Cardiac septum (tissue), 1 donor: Measurements from ENCODE around the gene ABCD1. TPM values are rescaled to one million over a fixed set of nuclear protein-coding genes. Genes with fewer than 3 reads are reported as not detected.

Source experiments
- DNase-seq: peaks from one replicate; pipeline ENCODE4 v3.0.0-alpha.2; 2020; ENCODE audit warnings: low spot score
- intact Hi-C: fragments of 100-400 bp; cut with DNase I; formaldehyde crosslinking; loops from one replicate; pipeline ENCODE4 v1.14.0; 2022
- total RNA-seq: library from RNA; stranded (reverse); fragmentation: NEBNext Ultra II Directional; extraction: Animal tissue kit (Norgen Biotek cat#: 25700); gene quantifications from one replicate; pipeline ENCODE4 v1.2.1, GENCODE V29; 2021
- donor health status: DM: no; HTN: no; CAD: no.

The ABCD1 gene
- total RNA-seq, 1 donor from 2014 or later: 15.1 TPM

- intact Hi-C loops: no loop called here
- DNase-seq: no peak
Observed at GRCh38 chrX:153778684-153779101, 54.0 kb downstream of the ABCD1 start.

DNA sequence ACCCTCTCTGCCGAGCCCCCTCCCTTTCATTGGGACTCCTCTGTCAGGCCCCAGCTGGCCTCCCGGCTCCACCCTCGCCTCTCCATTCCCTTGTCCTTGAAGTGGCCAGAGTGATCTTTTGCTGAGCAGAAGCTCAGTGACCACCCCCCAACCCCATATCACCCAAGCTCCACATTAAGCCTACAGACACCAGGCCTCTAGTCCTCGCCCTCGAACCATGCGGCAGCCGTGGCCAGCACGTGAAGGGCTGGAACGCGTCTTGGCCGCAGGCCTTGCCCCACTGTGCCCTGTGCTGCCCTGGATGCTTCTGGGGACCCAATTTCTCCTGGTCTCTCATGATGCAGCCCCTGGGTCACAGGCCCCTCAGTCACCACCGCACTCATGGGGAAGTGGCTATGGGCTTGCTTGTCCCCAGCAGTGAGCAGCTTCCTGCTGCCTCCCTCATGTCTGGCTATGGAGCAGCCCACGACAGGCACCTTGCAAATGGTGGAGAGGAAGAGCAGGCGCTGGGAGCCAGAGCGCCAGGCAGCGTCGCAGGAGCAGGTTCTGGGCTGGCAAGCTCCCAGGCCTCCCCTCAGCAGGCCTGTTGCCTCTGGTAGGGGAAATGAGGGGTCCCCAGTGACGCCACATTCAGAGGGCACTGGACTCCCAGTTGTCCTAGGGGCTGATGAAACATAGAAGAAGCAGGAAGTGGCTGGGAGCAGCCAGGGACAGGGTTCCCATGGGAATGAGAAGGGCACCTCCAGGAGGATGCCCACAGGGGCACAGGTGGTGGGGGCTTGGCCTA, 55.4 kb downstream of the ABCD1 start:
- no peak for DNase-seq
- intact Hi-C loops: no loop called here

DNA sequence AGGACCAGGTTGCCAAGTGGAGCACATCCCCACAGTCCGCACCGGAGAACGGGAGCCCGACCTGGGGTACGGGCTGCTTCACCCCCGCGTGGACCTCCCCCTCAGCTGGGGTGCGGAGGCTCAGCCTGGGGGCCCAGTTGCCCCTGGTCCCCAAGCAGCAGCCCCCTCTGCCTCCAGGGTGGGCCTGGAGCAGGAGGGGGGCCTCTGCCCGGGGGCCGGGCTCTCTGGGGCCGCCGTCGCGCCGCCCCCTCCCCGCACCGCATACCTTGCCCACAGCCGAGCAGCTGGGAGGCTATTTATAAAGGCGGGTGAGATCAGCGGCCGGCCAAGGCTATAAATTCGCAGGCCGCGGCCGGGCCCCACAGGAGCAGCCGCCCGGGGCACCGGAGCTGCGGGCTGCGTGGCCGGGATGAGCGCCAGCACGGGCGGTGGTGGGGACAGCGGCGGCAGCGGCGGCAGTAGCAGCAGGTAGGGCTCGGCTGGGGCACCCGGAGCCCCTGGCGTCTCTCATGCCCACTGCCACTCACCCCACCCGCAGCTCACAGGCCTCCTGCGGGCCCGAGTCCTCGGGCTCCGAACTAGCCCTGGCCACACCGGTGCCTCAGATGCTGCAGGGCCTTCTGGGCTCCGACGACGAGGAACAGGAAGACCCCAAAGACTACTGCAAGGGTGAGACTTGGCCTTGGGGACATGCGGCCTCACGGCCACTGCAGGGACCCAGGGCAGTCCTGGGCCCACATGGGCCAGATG, 56.2 kb downstream of the ABCD1 start, which contains the start of gene SRPK3:
Gene SRPK3 (plus strand): TSS at position 364 of the 750 bp plus-strand sequence. CDS start 46 bp downstream, at position 410.
- intact Hi-C loops: no loop called here
- no peak for DNase-seq

DNA sequence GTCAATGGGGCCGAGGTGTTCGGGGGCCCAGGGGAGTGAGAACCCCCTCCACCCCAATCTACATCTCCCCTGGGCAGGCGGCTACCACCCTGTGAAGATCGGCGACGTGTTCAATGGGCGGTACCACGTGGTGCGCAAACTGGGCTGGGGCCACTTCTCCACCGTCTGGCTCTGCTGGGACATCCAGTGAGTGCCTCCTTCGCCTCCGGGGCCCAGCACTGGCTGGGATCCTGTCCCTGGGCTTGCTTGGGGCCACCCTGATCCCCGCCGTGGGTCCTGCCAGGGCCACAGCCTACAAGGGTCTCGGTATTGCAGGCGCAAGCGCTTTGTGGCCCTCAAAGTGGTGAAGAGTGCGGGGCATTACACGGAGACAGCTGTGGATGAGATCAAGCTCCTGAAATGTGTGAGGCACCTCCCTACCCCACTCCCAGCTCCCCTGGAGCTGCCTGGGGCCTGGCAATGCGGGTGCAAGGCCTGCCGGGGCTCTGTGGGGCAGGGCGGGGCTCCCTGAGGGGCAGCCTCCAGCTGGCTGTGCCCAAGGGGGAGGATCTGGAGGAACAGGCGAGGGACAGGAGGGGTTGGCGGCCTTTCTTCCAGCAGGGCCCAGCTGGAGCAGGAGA, 56.9 kb downstream of the ABCD1 start:
- intact Hi-C loops: no loop called here
- DNase-seq: no peak

DNA sequence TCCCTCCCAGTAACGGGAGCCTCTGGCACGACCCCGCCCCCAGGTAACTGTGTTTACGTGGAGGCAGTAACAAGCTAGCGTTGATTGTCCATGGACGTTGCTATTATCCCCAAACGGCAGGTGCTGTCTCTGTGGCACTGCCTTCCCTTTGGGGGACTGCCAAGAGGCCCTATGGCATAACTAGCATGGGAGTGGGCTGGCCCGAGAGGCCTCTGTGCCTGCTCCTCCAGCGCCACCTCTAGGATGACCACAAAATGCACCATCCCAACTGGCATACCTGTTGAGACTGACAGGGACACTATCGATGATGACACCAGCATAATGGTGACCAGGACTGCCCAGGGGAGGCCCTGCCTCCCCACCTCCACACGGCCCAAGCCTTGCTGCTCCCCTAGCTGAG, 57.7 kb downstream of the ABCD1 start:
- intact Hi-C loops: no loop called here
- DNase-seq: no peak

GRCh38 chrX:153782871-153783270, 58.2 kb downstream of the ABCD1 start:
- no peak for DNase-seq
- intact Hi-C loops: no loop called here

GRCh38 chrX:153783378-153784013, 58.8 kb downstream of the ABCD1 start:
- DNase-seq: no peak
- intact Hi-C loops: no loop called here

DNA sequence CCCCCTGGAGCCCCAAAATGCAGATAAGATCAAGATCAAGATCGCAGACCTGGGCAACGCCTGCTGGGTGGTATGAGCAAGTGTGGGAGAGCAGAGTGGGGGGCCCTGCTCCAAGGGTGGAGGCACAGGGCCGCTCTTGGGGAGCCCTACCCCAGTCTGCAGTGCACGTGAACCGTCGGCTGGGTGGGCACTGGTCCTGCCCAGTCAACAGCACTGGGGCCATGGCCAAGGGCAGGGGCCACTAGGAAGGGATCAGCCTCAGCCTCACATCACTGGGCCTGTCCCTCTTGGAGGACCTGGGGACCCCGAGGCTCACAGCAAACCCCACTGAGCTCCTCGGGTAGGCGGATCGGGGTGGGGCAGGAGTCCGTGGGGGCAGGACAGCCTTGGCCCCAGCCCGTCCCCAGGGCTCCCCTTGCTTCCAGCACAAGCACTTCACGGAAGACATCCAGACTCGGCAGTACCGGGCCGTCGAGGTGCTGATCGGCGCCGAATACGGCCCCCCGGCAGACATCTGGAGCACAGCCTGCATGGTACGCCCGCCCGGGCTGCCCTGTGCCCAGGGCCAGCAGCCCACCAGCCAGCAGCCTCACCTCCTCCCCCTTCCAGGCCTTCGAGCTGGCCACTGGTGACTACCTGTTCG, 59.8 kb downstream of the ABCD1 start:
- DNase-seq: no peak

DNA sequence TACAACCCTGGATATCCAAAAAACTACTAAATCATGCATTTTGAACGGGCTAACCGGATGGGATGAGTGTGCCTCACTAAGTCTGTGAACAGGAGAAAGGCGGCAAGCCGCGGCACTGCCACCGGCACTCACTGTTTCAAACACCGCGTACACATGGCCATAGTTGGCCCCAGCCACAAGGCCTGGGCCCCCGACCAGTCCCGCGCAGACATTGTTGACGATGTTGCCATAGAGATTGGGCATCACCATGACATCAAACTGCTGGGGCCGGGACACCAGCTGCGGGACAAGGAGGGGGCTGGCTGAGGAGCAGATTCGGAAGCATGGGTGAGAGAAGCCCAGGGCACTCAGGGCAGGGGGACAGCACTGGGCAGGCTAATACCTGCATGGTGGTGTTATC, 62.0 kb downstream of the ABCD1 start:
- no peak for DNase-seq
- intact Hi-C loops: no loop called here

More for the DNA sequence above, 59.8 kb downstream of the ABCD1 start:
- intact Hi-C loops: no loop called here

GRCh38 chrX:153789654-153790053, 65.0 kb downstream of the ABCD1 start:
- no peak for DNase-seq
- intact Hi-C loops: no loop called here

DNA sequence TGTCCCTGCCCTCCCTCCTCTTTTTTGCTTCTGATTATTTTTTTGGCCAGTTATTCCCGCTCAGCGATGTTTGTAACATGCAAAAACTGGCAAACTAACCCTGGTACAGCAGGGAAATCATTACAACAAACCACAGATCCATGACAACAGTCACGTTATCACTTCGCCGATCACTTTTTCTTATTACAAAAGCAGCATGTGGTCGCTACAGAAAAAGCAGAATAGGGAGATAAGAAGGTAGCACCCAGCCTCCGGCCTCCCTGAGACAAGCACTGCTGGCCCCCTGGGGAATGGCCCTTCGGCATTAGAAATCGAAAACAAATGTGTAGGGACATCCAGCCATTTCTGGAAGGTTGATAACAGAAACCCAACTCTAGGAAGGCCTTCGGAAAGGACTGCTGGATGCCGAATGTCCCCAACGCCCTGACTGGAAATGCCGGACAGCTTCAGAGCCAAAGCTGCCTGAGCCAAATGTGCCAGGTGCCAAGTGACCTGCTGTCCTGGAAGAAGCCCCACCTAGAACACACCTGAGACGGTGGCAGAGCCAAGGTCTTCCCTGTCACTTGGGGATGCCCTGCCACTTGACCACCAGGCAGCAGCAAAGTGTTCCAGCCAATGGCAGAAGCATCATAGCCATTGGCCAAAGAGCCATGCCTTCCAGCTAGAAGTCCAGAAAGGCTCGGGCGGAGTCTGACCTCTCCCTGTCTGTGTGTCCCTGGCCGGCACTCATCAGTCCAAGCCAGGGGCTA, 66.6 kb downstream of the ABCD1 start:
- no peak for DNase-seq
- intact Hi-C loops: no loop called here

DNA sequence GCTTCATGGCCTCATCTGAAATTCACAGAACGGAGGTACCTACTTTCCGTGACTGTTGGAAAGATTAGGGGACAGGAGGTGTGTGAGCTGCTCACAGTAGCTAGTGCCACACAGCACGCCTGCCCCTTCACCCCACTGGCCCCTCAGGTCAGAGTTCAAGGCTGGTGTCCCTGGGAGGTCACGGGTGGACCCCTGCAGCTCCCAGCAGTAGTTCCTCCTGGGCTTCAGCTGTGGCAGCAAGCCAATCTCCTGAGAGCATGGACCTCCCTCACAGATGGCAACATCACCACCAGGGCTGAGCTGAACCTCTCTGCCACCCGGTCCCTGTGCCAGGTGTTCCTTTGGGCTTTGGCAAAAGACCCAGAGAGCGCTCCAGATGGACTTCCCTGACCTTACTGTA, 67.7 kb downstream of the ABCD1 start:
- intact Hi-C loops: no loop called here
- no peak for DNase-seq

GRCh38 chrX:153793291-153793690, 68.6 kb downstream of the ABCD1 start:
- no peak for DNase-seq
- intact Hi-C loops: no loop called here

Other genes starting within 250 kb of the ABCD1 start
- gene BGN, start 229.9 kb upstream of the ABCD1 start, total RNA-seq: 175 TPM
- gene ATP2B3, start 207.2 kb upstream of the ABCD1 start, total RNA-seq: 0.16 TPM
- gene CCNQ, start 125.7 kb upstream of the ABCD1 start, total RNA-seq: 23.3 TPM
- not detected for gene DUSP9, start 77.7 kb upstream of the ABCD1 start, total RNA-seq
- gene PNCK, start 51.0 kb upstream of the ABCD1 start, total RNA-seq: 7.6 TPM
- gene SLC6A8, start 36.9 kb upstream of the ABCD1 start, total RNA-seq: 144 TPM
- 98.0 TPM for gene BCAP31, start 469 bp upstream of the ABCD1 start, total RNA-seq
- gene PLXNB3, start 39.4 kb downstream of the ABCD1 start, total RNA-seq: 7.6 TPM
- gene SRPK3, start 56.2 kb downstream of the ABCD1 start, total RNA-seq: 54.7 TPM
- gene IDH3G, start 69.5 kb downstream of the ABCD1 start, total RNA-seq: 68.5 TPM
- 140 TPM for gene SSR4, start 69.8 kb downstream of the ABCD1 start, total RNA-seq
- 4.1 TPM for gene PDZD4, start 105.7 kb downstream of the ABCD1 start, total RNA-seq
- 1.5 TPM for gene L1CAM, start 161.3 kb downstream of the ABCD1 start, total RNA-seq
- gene AVPR2, start 179.8 kb downstream of the ABCD1 start, total RNA-seq: 3.3 TPM
- 22.9 TPM for gene ARHGAP4, start 201.4 kb downstream of the ABCD1 start, total RNA-seq
- 87.2 TPM for gene NAA10, start 210.2 kb downstream of the ABCD1 start, total RNA-seq
- gene RENBP, start 219.8 kb downstream of the ABCD1 start, total RNA-seq: 8.6 TPM
- 39.5 TPM for gene HCFC1, start 247.0 kb downstream of the ABCD1 start, total RNA-seq
- gene TMEM187, start 247.9 kb downstream of the ABCD1 start, total RNA-seq: 10.6 TPM